Skin epidermis (tissue), 12 donors: ENCODE data around the gene TP53INP2.
A peak's percentile ranks its signal among the peaks of the same experiment; 100 is the strongest.
"Not testable (repeated sequence)": the region's sequence is repeated elsewhere in the genome, so short reads cannot be mapped to it uniquely, and the experiment has no call there.

Experiments used
- H3K27ac ChIP-seq, 21 experiments: fragments of 200-600 bp; sonication (generic) in 11 of 21; one replicate each; pipeline ENCODE4 v1.5.0; 2020; ENCODE audit warnings: mild to moderate bottlenecking in 3 of 21, inconsistent platforms in 2 of 21, moderate library complexity in 2 of 21
- H3K4me3 ChIP-seq, 7 experiments: fragments of 200-600 bp; sonication (generic) in 2 of 7; one replicate each; pipeline ENCODE4 v1.5.0; 2020; ENCODE audit warnings: inconsistent platforms in 2 of 7, mild to moderate bottlenecking in 2 of 7, moderate library complexity in 1 of 7

TP53INP2 gene, protein sequence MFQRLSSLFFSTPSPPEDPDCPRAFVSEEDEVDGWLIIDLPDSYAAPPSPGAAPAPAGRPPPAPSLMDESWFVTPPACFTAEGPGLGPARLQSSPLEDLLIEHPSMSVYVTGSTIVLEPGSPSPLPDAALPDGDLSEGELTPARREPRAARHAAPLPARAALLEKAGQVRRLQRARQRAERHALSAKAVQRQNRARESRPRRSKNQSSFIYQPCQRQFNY

DNA sequence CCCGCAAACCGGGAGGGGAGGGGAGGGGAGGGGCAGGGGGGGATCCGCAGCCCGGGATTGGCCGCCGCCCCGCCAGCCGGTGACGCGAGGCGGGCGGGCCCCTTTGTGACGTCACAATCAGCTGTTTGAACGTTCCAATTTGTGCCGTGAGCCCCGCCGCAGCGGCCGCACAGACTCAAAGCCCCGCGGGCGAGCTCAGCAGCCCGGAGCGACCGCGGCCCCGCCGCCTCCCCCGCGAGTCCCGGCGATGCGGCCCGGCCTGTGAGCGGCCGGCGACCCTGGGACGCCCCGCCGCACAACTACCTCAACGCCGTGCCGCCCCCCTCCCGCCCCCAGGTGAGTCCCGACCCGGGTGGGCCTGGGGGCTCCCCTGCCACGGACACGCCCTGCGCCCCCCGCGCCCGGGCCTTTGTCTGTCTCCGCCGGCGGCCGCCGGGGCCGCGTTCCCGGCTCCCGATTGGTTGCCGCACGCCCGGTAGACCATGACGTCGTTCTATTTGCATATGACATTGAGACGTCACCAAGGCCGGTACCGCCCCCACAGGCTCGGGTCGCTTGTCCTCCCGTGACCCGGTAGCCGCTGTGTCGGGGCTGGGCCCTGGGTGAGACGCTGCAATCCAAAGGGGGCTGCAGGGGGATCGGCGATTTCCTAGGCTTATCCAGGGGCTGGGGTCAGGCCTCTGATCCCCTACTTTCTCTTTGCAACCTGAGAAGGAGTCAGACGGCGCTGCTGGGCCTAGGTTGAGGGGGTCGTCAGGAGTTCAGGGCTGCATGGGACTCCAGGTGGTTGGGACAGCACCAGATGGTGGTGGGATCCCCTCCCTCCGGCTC is at the start of gene TP53INP2:
TP53INP2 (plus strand) TSS at position 168 of the 831 bp plus-strand sequence. CDS start 4,396 bp downstream, outside the sequence.
- peak within 1 kb of the TSS; percentile 89 to 100 (median 96) for H3K27ac ChIP-seq

DNA sequence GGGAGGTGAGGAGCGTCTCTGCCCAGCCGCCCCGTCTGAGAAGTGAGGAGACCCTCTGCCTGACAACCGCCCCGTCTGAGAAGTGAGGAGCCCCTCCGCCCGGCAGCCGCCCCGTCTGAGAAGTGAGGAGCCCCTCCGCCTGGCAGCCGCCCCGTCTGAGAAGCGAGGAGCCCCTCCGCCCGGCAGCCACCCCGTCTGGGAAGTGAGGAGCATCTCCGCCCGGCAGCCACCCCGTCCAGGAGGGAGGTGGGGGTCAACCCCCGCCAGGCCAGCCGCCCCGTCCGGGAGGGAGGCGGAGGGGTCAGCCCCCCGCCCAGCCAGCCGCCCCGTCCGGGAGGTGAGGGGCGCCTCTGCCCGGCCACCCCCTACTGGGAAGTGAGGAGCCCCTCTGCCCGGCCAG is 45.5 kb upstream of the TP53INP2 start:
- H3K27ac ChIP-seq, H3K4me3 ChIP-seq: not testable (repeated sequence)

More for the DNA sequence above, at the start of gene TP53INP2:
- H3K4me3 ChIP-seq, result peak within 1 kb of the TSS; percentile 80 to 95 (median 87)

GRCh38 chr20:34661811-34662210 is 42.3 kb upstream of the TP53INP2 start:
- not testable (repeated sequence) for H3K4me3 ChIP-seq, H3K27ac ChIP-seq

GRCh38 chr20:34663213-34663943 is 40.8 kb upstream of the TP53INP2 start:
- no peak overlapping the region for H3K27ac ChIP-seq
- H3K4me3 ChIP-seq, result no peak overlapping the region

GRCh38 chr20:34664751-34665150 is 39.4 kb upstream of the TP53INP2 start:
- not testable (repeated sequence) for H3K4me3 ChIP-seq, H3K27ac ChIP-seq

DNA sequence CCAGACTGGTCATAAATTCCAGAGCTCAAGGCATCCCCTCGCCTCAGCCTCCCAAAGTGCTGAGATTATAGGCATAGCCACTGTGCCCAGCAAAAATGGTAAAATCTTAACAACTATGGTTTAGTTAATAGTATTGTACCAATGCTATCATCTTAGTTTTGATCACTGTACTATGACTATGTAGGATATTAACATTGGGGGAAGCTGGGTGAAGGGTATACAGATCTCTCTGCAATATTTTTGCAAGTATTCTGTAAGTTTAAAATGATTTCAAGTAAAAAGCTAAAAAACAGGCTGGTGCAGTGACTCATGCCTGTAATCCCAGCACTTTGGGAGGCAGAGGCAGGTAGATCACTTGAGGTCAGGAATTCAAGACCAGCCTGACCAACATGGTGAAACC is 35.0 kb upstream of the TP53INP2 start:
- no peak overlapping the region for H3K27ac ChIP-seq

DNA sequence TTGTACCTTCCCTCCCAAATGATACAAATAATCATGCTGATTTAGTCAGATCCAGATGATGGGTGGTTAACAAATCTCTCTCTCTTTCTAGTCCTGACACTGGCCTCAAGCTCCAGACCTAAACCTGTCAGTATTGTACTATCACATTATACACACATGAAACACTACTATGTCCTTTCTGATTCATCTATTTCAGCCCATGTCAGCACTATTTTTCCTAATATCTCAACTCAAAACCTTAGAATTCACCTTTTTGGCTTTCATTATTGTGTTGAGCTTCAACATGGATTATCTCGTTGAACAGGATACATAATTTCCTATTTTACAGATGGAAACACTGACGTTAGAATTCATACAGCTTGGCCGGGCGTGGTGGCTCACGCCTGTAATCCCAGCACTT is 30.7 kb upstream of the TP53INP2 start:
- Histone ChIP-seq H3K27ac (no peak overlapping the region), H3K4me3 (no peak overlapping the region)

More for the DNA sequence above, 35.0 kb upstream of the TP53INP2 start:
- no peak overlapping the region for H3K4me3 ChIP-seq

- Histone ChIP-seq H3K27ac (no peak overlapping the region), H3K4me3 (peak overlapping the region in 1 of 7 experiments; percentile 81)
Measured at GRCh38 chr20:34675561-34675960, 28.6 kb upstream of the TP53INP2 start.

DNA sequence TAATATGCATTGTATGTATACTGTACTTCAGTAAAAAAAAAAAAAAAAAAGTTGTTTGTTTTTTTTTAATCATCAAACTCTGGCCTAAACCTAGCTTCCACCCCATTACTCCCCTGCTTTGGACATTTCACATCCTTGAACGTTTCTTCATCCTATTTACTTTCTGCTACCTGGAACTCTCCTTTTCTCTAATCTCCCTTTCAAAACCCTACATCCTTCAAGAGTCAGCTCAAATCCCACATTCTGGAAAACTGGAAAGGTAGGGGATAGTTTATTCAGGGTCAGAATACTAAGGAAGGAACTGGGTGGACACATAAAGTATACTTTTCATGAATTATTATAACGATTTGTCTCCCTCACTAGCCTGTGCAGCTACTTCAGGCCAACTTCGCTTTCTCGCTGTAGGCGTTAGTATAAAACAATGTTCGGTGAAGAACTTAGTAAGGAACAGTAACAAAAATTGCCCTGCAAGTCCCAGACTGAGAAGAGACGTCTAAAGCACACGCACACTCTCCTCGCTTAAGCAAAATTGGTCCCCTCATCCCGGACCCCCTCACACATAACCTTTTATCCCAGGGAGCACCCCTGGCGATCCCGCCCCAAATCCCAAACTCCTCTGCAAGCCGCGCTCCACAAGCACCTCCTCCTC is 28.0 kb upstream of the TP53INP2 start:
- peak overlapping the region; percentile 65 to 87 (median 77) for H3K4me3 ChIP-seq
- H3K27ac ChIP-seq, result peak overlapping the region in 18 of 21 experiments; percentile 21 to 90 (median 86)

DNA sequence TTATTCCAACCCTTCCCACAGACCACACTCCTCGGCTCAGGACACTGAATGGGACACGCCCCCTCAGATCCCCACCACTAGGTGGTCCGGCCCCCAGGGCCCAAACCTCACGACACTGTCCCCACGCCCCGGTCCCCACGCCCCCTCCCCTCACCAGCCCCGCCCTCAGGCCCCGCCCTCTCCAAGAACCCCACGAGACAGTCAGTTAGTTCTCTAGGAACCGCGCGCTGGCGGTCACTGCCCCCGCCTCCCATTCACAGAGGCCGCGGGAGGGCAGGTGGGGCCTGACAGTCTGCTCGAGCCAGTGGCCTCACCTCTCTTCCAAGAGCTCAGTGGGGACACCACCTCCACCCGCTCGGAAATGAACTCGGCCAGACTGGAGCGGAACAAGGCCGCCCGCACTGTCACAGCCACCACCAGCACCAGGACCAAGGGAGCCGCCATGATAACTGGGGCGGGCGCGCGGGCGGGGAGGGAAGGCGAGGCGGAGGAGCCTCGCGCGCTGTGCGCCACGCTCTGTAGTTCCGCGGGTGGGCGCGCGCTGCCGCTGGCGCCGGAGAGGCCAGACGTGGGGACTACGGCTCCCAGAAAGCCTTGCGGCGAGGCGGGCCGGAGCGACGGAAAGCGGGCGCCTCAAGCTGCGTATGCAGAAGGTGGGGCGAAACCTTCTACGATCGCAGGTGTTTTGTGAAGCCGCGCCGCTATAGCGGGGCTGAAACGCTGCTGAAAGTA is 27.3 kb upstream of the TP53INP2 start, which contains the start of gene PIGU:
PIGU (minus strand) TSS at position 451 of the 732 bp plus-strand sequence; CDS start at position 444, 7 bp downstream.
- Histone ChIP-seq H3K4me3 (peak within 1 kb of the TSS; percentile 65 to 87 (median 77)), H3K27ac (peak within 1 kb of the TSS; percentile 20 to 90 (median 82))

- Histone ChIP-seq H3K27ac (no peak overlapping the region), H3K4me3 (no peak overlapping the region)
Measured at GRCh38 chr20:34680586-34681175, 23.5 kb upstream of the TP53INP2 start.

- no peak overlapping the region for H3K27ac ChIP-seq
- no peak overlapping the region for H3K4me3 ChIP-seq
Measured at GRCh38 chr20:34683667-34684066, 20.5 kb upstream of the TP53INP2 start.

GRCh38 chr20:34689486-34689885 is 14.7 kb upstream of the TP53INP2 start:
- Histone ChIP-seq H3K27ac (peak overlapping the region in 1 of 21 experiments; percentile 35), H3K4me3 (no peak overlapping the region)

DNA sequence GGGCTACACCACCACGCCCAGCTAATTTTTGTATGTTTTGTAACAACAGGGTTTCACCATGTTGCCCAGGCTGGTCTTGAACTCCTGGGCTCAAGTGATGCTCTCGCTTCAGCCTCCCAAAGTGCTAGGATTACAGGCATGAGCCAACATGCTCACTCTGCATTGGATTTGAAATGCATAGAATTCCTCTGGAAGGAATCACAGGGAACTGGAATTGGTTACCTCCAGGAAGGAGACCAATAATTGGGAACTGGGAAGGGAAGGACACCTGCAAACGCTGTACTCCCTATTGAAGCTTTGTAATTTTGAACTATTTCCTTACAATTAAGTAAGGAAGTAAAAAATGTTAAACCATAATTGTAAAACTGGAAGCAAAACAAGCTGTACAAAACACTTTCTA is 12.3 kb upstream of the TP53INP2 start:
- Histone ChIP-seq H3K27ac (no peak overlapping the region), H3K4me3 (no peak overlapping the region)

- no peak overlapping the region for H3K4me3 ChIP-seq
- H3K27ac ChIP-seq, result no peak overlapping the region
Measured at GRCh38 chr20:34693414-34693813, 10.7 kb upstream of the TP53INP2 start.

- no peak overlapping the region for H3K4me3 ChIP-seq
- H3K27ac ChIP-seq, result no peak overlapping the region
Measured at GRCh38 chr20:34701405-34702085, 2.6 kb upstream of the TP53INP2 start.

- H3K27ac ChIP-seq, result peak overlapping the region in 1 of 21 experiments; percentile 100
Measured at GRCh38 chr20:34703061-34703423, 1.1 kb upstream of the TP53INP2 start.

More at GRCh38 chr20:34703061-34703423, 1.1 kb upstream of the TP53INP2 start:
- peak overlapping the region in 1 of 7 experiments; percentile 88 for H3K4me3 ChIP-seq
